Forelimb muscle (tissue), 1 donor: ENCODE measurements around the gene XPNPEP3. TPM values are rescaled to one million over a fixed set of nuclear protein-coding genes. Genes with fewer than 3 reads are reported as not detected.
A peak's percentile ranks its signal among the peaks of the same experiment; 100 is the strongest.

ENCODE experiments used
- DNase-seq: peaks from one replicate; pipeline ENCODE4 v3.0.0-alpha.2; 2013; ENCODE audit warnings: low read depth
- polyA plus RNA-seq: library from polyadenylated mRNA; unstranded; fragments of 120-200 nt; gene quantifications from one replicate; pipeline ENCODE4 v1.2.1, GENCODE V29; 2013; ENCODE audit not compliant: insufficient read length

Gene XPNPEP3
- polyA plus RNA-seq, 1 donor: 14.1 TPM

- no peak for DNase-seq
Observed at GRCh38 chr22:40939202-40939601, 82.3 kb downstream of the XPNPEP3 start.

GRCh38 chr22:40950962-40951794 is 94.2 kb downstream of the XPNPEP3 start, which contains the start of gene RBX1:
Gene RBX1 (plus strand): TSS chr22:40951378. CDS start chr22:40951399, 21 bp downstream.
- DNase-seq: peak; percentile 94

- DNase-seq: no peak
Observed at GRCh38 chr22:40951795-40952605, 95.1 kb downstream of the XPNPEP3 start.

- no peak for DNase-seq
Observed at GRCh38 chr22:40953471-40953870, 96.5 kb downstream of the XPNPEP3 start.

GRCh38 chr22:40954113-40954512 is 97.2 kb downstream of the XPNPEP3 start:
- no peak for DNase-seq

- DNase-seq: no peak
Observed at GRCh38 chr22:40955571-40955970, 98.6 kb downstream of the XPNPEP3 start.

GRCh38 chr22:40957601-40958000 is 100.7 kb downstream of the XPNPEP3 start:
- no peak for DNase-seq

GRCh38 chr22:40958299-40958698 is 101.4 kb downstream of the XPNPEP3 start:
- no peak for DNase-seq

- DNase-seq: no peak
Observed at GRCh38 chr22:40960145-40960544, 103.2 kb downstream of the XPNPEP3 start.

GRCh38 chr22:40965936-40966725 is 109.2 kb downstream of the XPNPEP3 start:
- DNase-seq: no peak

- DNase-seq: no peak
Observed at GRCh38 chr22:40966726-40967085, 109.8 kb downstream of the XPNPEP3 start.

GRCh38 chr22:40967111-40967760 is 110.3 kb downstream of the XPNPEP3 start:
- no peak for DNase-seq

GRCh38 chr22:40972587-40972986 is 115.6 kb downstream of the XPNPEP3 start:
- DNase-seq: no peak

- DNase-seq: no peak
Observed at GRCh38 chr22:40973144-40973543, 116.2 kb downstream of the XPNPEP3 start.

- no peak for DNase-seq
Observed at GRCh38 chr22:40975366-40975765, 118.4 kb downstream of the XPNPEP3 start.

GRCh38 chr22:40976866-40977700 is 120.1 kb downstream of the XPNPEP3 start:
- no peak for DNase-seq

GRCh38 chr22:40979198-40979597 is 122.2 kb downstream of the XPNPEP3 start:
- DNase-seq: no peak

GRCh38 chr22:40979871-40980270 is 122.9 kb downstream of the XPNPEP3 start:
- DNase-seq: no peak
